Gastroesophageal sphincter (tissue), 3 donors: Measurements from ENCODE around the gene TEX22.

Experiments used
- CTCF ChIP-seq, 4 experiments: fragments of 200-600 bp in 2 of 4; fragments of 450-650 bp in 2 of 4; sonication (generic) in 1 of 4; IDR thresholded peaks; one replicate each; pipeline ENCODE4 v1.5.1; 2017 to 2019; ENCODE audit warnings: antibody characterized with exemption in 4 of 4, mild to moderate bottlenecking in 2 of 4, moderate library complexity in 2 of 4
- POLR2A ChIP-seq, 2 donors: fragments of 450-650 bp; IDR thresholded peaks; one replicate each; pipeline ENCODE4 v1.6.1; 2017; ENCODE audit warnings: antibody characterized with exemption in 2 of 2, mild to moderate bottlenecking in 2 of 2, moderate library complexity in 1 of 2

- TF ChIP-seq CTCF (IDR thresholded peaks at IDR 0.05) = no peak
- no peak for TF ChIP-seq POLR2A (IDR thresholded peaks at IDR 0.05)
Observed at GRCh38 chr14:105453847-105454246, 55.5 kb downstream of the TEX22 start.
